ENCODE data around the gene CCDC12.

DNA sequence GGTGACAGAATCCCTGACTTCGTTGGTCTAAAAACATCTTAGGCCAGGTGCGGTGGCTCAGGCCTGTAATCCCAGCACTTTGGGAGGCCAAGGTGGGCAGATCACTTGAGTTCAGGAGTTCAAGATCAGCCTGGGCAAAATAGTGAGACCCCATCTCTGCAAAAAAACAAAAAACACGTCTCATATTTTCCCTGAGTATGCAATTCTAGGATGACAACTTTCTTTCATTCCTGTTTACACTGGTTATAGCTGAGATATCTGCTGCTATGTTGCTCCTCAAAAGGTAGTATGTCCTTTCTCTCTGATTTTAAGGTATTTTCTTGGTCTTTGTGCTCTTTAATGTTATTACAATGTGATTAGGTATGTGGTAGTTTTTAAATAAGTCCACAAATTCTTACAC, 59.7 kb downstream of the CCDC12 start:
- no peak for TF ChIP-seq POLR2A (IDR thresholded peaks at IDR 0.05)
- TF ChIP-seq, protein P1, sequence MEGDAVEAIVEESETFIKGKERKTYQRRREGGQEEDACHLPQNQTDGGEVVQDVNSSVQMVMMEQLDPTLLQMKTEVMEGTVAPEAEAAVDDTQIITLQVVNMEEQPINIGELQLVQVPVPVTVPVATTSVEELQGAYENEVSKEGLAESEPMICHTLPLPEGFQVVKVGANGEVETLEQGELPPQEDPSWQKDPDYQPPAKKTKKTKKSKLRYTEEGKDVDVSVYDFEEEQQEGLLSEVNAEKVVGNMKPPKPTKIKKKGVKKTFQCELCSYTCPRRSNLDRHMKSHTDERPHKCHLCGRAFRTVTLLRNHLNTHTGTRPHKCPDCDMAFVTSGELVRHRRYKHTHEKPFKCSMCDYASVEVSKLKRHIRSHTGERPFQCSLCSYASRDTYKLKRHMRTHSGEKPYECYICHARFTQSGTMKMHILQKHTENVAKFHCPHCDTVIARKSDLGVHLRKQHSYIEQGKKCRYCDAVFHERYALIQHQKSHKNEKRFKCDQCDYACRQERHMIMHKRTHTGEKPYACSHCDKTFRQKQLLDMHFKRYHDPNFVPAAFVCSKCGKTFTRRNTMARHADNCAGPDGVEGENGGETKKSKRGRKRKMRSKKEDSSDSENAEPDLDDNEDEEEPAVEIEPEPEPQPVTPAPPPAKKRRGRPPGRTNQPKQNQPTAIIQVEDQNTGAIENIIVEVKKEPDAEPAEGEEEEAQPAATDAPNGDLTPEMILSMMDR (IDR thresholded peaks at IDR 0.05) = no peak

Measured in adrenal gland (tissue), 5 donors.